WTC11 (cell line): ENCODE measurements around the gene HTT-AS. TPM values are rescaled to one million over a fixed set of nuclear protein-coding genes. Genes with fewer than 3 reads are reported as not detected.

Experiments used
- ATAC-seq: fragments of 200-7000 bp; cut with Tn5 transposase; 2 replicates; pipeline ENCODE4 v1.10.0; 2021; ENCODE audit warnings: mild to moderate bottlenecking, moderate library complexity
- CTCF ChIA-PET: fragments of 300-600 bp; sonication (Branson Sonifier 250); formaldehyde crosslinking; loops from one replicate; lab custom pipeline; 2021; ENCODE audit warnings: antibody characterized with exemption; lab: Charles Lee
- POLR2A ChIA-PET: fragments of 350-600 bp; sonication (Branson Sonifier 250); formaldehyde crosslinking; loops from one replicate; lab custom pipeline; 2021; ENCODE audit warnings: antibody characterized with exemption; lab: Charles Lee
- DNase-seq: peaks from one replicate; pipeline ENCODE4 v3.0.0; 2021; ENCODE audit warnings: low spot score
- H3K27ac Mint-ChIP-seq: 2 replicates; pipeline ENCODE4 v1.8.0; 2021; ENCODE audit warnings: mixed read lengths
- H3K27me3 Mint-ChIP-seq: 2 replicates; pipeline ENCODE4 v1.8.0; 2021; ENCODE audit warnings: low read depth, mild to moderate bottlenecking, moderate library complexity, mixed read lengths
- H3K36me3 Mint-ChIP-seq: 2 replicates; pipeline ENCODE4 v1.8.0; 2021; ENCODE audit warnings: mixed read lengths
- H3K4me1 Mint-ChIP-seq: 2 replicates; pipeline ENCODE4 v1.8.0; 2022; ENCODE audit warnings: mixed read lengths
- H3K4me3 Mint-ChIP-seq: 2 replicates; pipeline ENCODE4 v1.8.0; 2021; ENCODE audit warnings: mild to moderate bottlenecking, moderate library complexity, mixed read lengths
- H3K9me3 Mint-ChIP-seq: 2 replicates; pipeline ENCODE4 v1.8.0; 2021; ENCODE audit warnings: mixed read lengths
- AR ChIP-seq: fragments of 250-450 bp; sonication (Bioruptor Pico); IDR thresholded peaks from 2 replicates; pipeline ENCODE4 v1.9.0; 2021; ENCODE audit warnings: mild to moderate bottlenecking
- ARID4B ChIP-seq: sonication (generic); formaldehyde crosslinking; IDR thresholded peaks from 2 replicates; pipeline ENCODE4 v1.8.0; 2023; ENCODE audit warnings: missing genetic modification reagents, mild to moderate bottlenecking, borderline replicate concordance
- CREM ChIP-seq: sonication (generic); formaldehyde crosslinking; IDR thresholded peaks from 2 replicates; pipeline ENCODE4 v1.8.1; 2022; ENCODE audit warnings: mild to moderate bottlenecking, missing genetic modification reagents, moderate library complexity
- EMX1 ChIP-seq: fragments of 250-450 bp; sonication (Bioruptor Pico); IDR thresholded peaks from 2 replicates; pipeline ENCODE4 v1.8.0; 2021; ENCODE audit warnings: mild to moderate bottlenecking
- ETV6 ChIP-seq: sonication (generic); formaldehyde crosslinking; IDR thresholded peaks from 2 replicates; pipeline ENCODE4 v1.8.1; 2022; ENCODE audit warnings: mild to moderate bottlenecking, missing genetic modification reagents
- FOXP1 ChIP-seq: sonication (generic); formaldehyde crosslinking; IDR thresholded peaks from 2 replicates; pipeline ENCODE4 v1.8.0; 2022; ENCODE audit warnings: missing genetic modification reagents, mild to moderate bottlenecking, moderate library complexity, borderline replicate concordance
- GTF2I ChIP-seq: fragments of 250-450 bp; sonication (Bioruptor Pico); conservative IDR thresholded peaks from 2 replicates; pipeline ENCODE4 v1.4.0; 2021; ENCODE audit warnings: mild to moderate bottlenecking
- HMGXB4 ChIP-seq: sonication (generic); formaldehyde crosslinking; IDR thresholded peaks from 2 replicates; pipeline ENCODE4 v1.8.1; 2023; ENCODE audit warnings: mild to moderate bottlenecking, moderate library complexity, missing genetic modification reagents
- NFATC4 ChIP-seq: fragments of 250-450 bp; sonication (Bioruptor Pico); IDR thresholded peaks from 2 replicates; pipeline ENCODE4 v1.9.0; 2021; ENCODE audit warnings: mild to moderate bottlenecking
- NR1H2 ChIP-seq: sonication (generic); formaldehyde crosslinking; IDR thresholded peaks from 2 replicates; pipeline ENCODE4 v1.9.0; 2021; ENCODE audit warnings: mild to moderate bottlenecking, moderate library complexity, missing genetic modification reagents
- PRRX2 ChIP-seq: fragments of 250-450 bp; sonication (Bioruptor Pico); IDR thresholded peaks from 2 replicates; pipeline ENCODE4 v1.8.0; 2021; ENCODE audit warnings: mild to moderate bottlenecking
- SP1 ChIP-seq: sonication (generic); formaldehyde crosslinking; conservative IDR thresholded peaks from 2 replicates; pipeline ENCODE4 v1.8.1; 2022; ENCODE audit warnings: missing genetic modification reagents
- TEAD1 ChIP-seq: sonication (generic); formaldehyde crosslinking; IDR thresholded peaks from 2 replicates; pipeline ENCODE4 v1.8.0; 2022; ENCODE audit warnings: mild to moderate bottlenecking, missing genetic modification reagents
- total RNA-seq: library from RNA; stranded (reverse); gene quantifications from 3 replicates; pipeline ENCODE4 v1.2.3, GENCODE V29; 2021
- TF ChIP-seq, protein P1 (sequence below): sonication (generic); formaldehyde crosslinking; IDR thresholded peaks from 2 replicates; pipeline ENCODE4 v1.8.1; 2023; ENCODE audit warnings: mild to moderate bottlenecking, missing genetic modification reagents, moderate library complexity
- TF ChIP-seq, protein P2 (sequence below): fragments of 250-450 bp; sonication (Bioruptor Pico); IDR thresholded peaks from 2 replicates; pipeline ENCODE4 v2.1.2; 2022; ENCODE audit warnings: mild to moderate bottlenecking, moderate library complexity
- TF ChIP-seq, protein P3 (sequence below): sonication (generic); formaldehyde crosslinking; IDR thresholded peaks from 2 replicates; pipeline ENCODE4 v1.8.1; 2023; ENCODE audit warnings: mild to moderate bottlenecking, missing genetic modification reagents, borderline replicate concordance

The HTT-AS gene
- total RNA-seq, 1 experiment from 2014 or later: not detected

GRCh38 chr4:3069661-3070199 lies 4.6 kb downstream of the HTT-AS start (continued):
- no peak for TF ChIP-seq HMGXB4 (CRISPR knock-in tag)
- TF ChIP-seq ARID4B (CRISPR knock-in tag): no peak
- TF ChIP-seq ETV6 (CRISPR knock-in tag): no peak
- TF ChIP-seq SP1: no peak
- TF ChIP-seq NFATC4 (CRISPR knock-in tag): no peak
- TF ChIP-seq, all 79 proteins: peak for 0

GRCh38 chr4:3067473-3068001 lies 6.8 kb downstream of the HTT-AS start:
- DNase-seq: no peak
- H3K36me3 Mint-ChIP-seq: no peaks in the 10 kb centered on the region
- H3K9me3 Mint-ChIP-seq: peaks cover 9% of the 10 kb centered on the region; the same call in 1 of the 2 replicates
- H3K4me3 Mint-ChIP-seq: no peak overlapping the region
- peaks cover 4% of the 10 kb centered on the region; the same call in 1 of the 2 replicates for H3K4me1 Mint-ChIP-seq
- POLR2A ChIA-PET: no interaction called here
- TF ChIP-seq GTF2I (no peak), EMX1 (no peak), SP1 (no peak), NR1H2 (CRISPR knock-in tag) (no peak), TEAD1 (CRISPR knock-in tag) (no peak), PRRX2 (CRISPR knock-in tag) (no peak), AR (CRISPR knock-in tag) (no peak), FOXP1 (CRISPR knock-in tag) (no peak), CREM (CRISPR knock-in tag) (no peak)
- TF ChIP-seq, protein P1, sequence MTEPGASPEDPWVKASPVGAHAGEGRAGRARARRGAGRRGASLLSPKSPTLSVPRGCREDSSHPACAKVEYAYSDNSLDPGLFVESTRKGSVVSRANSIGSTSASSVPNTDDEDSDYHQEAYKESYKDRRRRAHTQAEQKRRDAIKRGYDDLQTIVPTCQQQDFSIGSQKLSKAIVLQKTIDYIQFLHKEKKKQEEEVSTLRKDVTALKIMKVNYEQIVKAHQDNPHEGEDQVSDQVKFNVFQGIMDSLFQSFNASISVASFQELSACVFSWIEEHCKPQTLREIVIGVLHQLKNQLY (CRISPR knock-in tag): no peak
- TF ChIP-seq, protein P2, sequence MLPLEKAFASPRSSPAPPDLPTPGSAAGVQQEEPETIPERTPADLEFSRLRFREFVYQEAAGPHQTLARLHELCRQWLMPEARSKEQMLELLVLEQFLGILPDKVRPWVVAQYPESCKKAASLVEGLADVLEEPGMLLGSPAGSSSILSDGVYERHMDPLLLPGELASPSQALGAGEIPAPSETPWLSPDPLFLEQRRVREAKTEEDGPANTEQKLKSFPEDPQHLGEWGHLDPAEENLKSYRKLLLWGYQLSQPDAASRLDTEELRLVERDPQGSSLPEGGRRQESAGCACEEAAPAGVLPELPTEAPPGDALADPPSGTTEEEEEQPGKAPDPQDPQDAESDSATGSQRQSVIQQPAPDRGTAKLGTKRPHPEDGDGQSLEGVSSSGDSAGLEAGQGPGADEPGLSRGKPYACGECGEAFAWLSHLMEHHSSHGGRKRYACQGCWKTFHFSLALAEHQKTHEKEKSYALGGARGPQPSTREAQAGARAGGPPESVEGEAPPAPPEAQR (CRISPR knock-in tag): no peak
- TF ChIP-seq, protein P3, sequence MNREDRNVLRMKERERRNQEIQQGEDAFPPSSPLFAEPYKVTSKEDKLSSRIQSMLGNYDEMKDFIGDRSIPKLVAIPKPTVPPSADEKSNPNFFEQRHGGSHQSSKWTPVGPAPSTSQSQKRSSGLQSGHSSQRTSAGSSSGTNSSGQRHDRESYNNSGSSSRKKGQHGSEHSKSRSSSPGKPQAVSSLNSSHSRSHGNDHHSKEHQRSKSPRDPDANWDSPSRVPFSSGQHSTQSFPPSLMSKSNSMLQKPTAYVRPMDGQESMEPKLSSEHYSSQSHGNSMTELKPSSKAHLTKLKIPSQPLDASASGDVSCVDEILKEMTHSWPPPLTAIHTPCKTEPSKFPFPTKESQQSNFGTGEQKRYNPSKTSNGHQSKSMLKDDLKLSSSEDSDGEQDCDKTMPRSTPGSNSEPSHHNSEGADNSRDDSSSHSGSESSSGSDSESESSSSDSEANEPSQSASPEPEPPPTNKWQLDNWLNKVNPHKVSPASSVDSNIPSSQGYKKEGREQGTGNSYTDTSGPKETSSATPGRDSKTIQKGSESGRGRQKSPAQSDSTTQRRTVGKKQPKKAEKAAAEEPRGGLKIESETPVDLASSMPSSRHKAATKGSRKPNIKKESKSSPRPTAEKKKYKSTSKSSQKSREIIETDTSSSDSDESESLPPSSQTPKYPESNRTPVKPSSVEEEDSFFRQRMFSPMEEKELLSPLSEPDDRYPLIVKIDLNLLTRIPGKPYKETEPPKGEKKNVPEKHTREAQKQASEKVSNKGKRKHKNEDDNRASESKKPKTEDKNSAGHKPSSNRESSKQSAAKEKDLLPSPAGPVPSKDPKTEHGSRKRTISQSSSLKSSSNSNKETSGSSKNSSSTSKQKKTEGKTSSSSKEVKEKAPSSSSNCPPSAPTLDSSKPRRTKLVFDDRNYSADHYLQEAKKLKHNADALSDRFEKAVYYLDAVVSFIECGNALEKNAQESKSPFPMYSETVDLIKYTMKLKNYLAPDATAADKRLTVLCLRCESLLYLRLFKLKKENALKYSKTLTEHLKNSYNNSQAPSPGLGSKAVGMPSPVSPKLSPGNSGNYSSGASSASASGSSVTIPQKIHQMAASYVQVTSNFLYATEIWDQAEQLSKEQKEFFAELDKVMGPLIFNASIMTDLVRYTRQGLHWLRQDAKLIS (CRISPR knock-in tag): no peak
- CTCF ChIA-PET: interaction anchor here (1.0 kb wide), 1 partner anchor 14 kb away, joined by 3 read pairs; no protein-coding TSS in a partner anchor
- ATAC-seq: no peak
- no peak overlapping the region for H3K27ac Mint-ChIP-seq
- peaks cover 8% of the 10 kb centered on the region for H3K27me3 Mint-ChIP-seq
